ENCODE results near the gene HOXB5.

Gene HOXB5

GRCh38 chr17:48625495-48626244, 32.1 kb upstream of the HOXB5 start:
- no peak overlapping the region for H3K9ac ChIP-seq
- no peaks in the 10 kb centered on the region for H3K9me3 ChIP-seq (ENCODE audit: control insufficient read depth, low read length)
- H3K79me2 ChIP-seq: no peaks in the 10 kb centered on the region
- TF ChIP-seq, protein P1, sequence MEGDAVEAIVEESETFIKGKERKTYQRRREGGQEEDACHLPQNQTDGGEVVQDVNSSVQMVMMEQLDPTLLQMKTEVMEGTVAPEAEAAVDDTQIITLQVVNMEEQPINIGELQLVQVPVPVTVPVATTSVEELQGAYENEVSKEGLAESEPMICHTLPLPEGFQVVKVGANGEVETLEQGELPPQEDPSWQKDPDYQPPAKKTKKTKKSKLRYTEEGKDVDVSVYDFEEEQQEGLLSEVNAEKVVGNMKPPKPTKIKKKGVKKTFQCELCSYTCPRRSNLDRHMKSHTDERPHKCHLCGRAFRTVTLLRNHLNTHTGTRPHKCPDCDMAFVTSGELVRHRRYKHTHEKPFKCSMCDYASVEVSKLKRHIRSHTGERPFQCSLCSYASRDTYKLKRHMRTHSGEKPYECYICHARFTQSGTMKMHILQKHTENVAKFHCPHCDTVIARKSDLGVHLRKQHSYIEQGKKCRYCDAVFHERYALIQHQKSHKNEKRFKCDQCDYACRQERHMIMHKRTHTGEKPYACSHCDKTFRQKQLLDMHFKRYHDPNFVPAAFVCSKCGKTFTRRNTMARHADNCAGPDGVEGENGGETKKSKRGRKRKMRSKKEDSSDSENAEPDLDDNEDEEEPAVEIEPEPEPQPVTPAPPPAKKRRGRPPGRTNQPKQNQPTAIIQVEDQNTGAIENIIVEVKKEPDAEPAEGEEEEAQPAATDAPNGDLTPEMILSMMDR (IDR thresholded peaks at IDR 0.05): no peak
- peaks cover 42% of the 10 kb centered on the region for H3K27me3 ChIP-seq (ENCODE audit: control insufficient read depth, insufficient read depth, low read length)
- H3K4me3 ChIP-seq (ENCODE audit: low read depth, low read length): peak overlapping the region; percentile 31
- H3K4me1 ChIP-seq: peaks cover 6% of the 10 kb centered on the region
- no peak overlapping the region for H3K27ac ChIP-seq
- no peak overlapping the region for H2AFZ ChIP-seq
- H3K36me3 ChIP-seq (ENCODE audit: control insufficient read depth, insufficient read depth, low read length): no peaks in the 10 kb centered on the region
- peak overlapping the region; percentile 58 for H3K4me2 ChIP-seq (ENCODE audit: low read length)

DNA sequence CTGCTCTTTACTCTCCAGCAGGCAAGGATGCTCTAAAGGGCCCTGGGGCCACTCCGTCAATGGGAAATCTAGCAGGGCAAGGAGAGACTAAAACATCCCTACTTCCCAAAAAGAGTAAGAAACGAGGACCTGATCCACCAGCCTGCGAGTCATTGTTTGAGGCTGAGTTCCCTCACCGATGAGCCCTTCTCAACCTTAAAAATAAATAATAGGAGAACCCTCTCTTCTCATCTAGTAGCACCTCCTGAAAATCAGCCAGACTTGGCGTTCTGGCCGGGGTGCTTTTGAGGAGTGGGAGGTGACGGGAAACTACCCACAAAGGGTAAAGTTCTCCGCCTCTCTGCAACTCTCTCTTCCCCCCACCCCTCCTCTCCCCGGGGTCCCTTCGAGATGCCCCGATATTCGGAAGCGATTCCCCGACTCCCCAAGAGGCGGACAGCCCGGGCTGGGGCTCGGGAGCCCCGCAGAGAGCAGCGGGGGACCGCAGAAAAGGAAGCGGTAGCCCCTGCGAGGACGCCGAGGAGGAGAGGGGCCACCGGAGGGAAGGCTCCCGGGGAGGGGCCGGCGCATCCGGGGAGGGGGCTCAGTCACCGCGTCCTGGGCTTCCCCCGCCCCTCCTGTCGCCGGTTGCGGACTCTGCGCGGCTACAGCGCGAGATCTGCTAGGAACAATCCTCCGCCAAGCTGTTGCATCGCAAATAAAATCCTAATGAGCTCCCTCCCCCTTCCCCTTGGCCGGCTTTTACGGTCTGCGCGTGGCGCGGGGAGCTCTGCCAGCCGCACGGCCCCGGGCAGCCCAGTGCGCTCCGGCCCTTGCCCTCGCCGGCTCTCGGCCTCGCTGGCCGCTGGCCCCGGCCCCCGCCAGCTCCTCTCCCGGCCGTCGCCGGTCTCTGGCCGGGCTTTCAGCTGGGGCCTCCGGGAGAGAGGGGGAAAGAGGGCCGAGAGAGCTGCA, 31.2 kb upstream of the HOXB5 start:
- H3K9ac ChIP-seq: no peak overlapping the region
- H3K9me3 ChIP-seq (ENCODE audit: control insufficient read depth, low read length): no peaks in the 10 kb centered on the region
- peaks cover 47% of the 10 kb centered on the region for H3K27me3 ChIP-seq (ENCODE audit: control insufficient read depth, insufficient read depth, low read length)
- H3K4me1 ChIP-seq: peaks cover 6% of the 10 kb centered on the region
- H3K4me3 ChIP-seq (ENCODE audit: low read depth, low read length): no peak overlapping the region
- no peak overlapping the region for H2AFZ ChIP-seq
- TF ChIP-seq, protein P1 (IDR thresholded peaks at IDR 0.05): no peak
- peak overlapping the region; percentile 58 for H3K4me2 ChIP-seq (ENCODE audit: low read length)
- no peaks in the 10 kb centered on the region for H3K36me3 ChIP-seq (ENCODE audit: control insufficient read depth, insufficient read depth, low read length)
- H3K79me2 ChIP-seq: no peaks in the 10 kb centered on the region
- H3K27ac ChIP-seq: no peak overlapping the region

- H3K79me2 ChIP-seq: no peaks in the 10 kb centered on the region
- H3K4me1 ChIP-seq: peaks cover 6% of the 10 kb centered on the region
- TF ChIP-seq, protein P1 (IDR thresholded peaks at IDR 0.05): no peak
- no peak overlapping the region for H2AFZ ChIP-seq
- H3K36me3 ChIP-seq (ENCODE audit: control insufficient read depth, insufficient read depth, low read length): no peaks in the 10 kb centered on the region
- H3K9me3 ChIP-seq (ENCODE audit: control insufficient read depth, low read length): no peaks in the 10 kb centered on the region
- no peak overlapping the region for H3K4me3 ChIP-seq (ENCODE audit: low read depth, low read length)
- no peak overlapping the region for H3K4me2 ChIP-seq (ENCODE audit: low read length)
- no peak overlapping the region for H3K9ac ChIP-seq
- peaks cover 47% of the 10 kb centered on the region for H3K27me3 ChIP-seq (ENCODE audit: control insufficient read depth, insufficient read depth, low read length)
- no peak overlapping the region for H3K27ac ChIP-seq
Measured at GRCh38 chr17:48624118-48624517, 30.5 kb upstream of the HOXB5 start.

DNA sequence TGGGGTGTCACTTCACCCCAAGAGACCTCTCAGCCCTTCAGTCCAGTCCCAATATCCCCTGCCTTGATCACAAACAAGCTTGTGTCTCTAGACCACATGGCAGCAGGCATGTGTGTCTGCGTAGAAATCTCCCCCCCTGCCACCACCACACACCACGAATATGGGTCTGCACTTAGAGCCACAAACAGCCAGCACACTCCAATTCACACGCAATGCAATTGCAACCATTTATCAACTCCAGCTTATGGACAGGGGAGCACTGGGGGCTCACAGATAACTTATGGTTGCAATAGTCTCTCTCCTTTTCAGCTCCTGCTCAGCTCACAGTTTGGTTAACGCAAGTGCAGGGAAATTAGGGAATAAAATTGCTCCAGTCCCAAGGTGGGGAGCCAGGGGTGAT, 30.0 kb upstream of the HOXB5 start:
- peaks cover 6% of the 10 kb centered on the region for H3K4me1 ChIP-seq
- H2AFZ ChIP-seq: no peak overlapping the region
- peaks cover 43% of the 10 kb centered on the region for H3K27me3 ChIP-seq (ENCODE audit: control insufficient read depth, insufficient read depth, low read length)
- no peaks in the 10 kb centered on the region for H3K79me2 ChIP-seq
- H3K4me2 ChIP-seq (ENCODE audit: low read length): no peak overlapping the region
- H3K9me3 ChIP-seq (ENCODE audit: control insufficient read depth, low read length): no peaks in the 10 kb centered on the region
- no peak overlapping the region for H3K9ac ChIP-seq
- H3K4me3 ChIP-seq (ENCODE audit: low read depth, low read length): no peak overlapping the region
- TF ChIP-seq, protein P1 (IDR thresholded peaks at IDR 0.05): no peak
- no peaks in the 10 kb centered on the region for H3K36me3 ChIP-seq (ENCODE audit: control insufficient read depth, insufficient read depth, low read length)
- no peak overlapping the region for H3K27ac ChIP-seq

All from parathyroid adenoma (tissue), 2 donors.